BJ (cell line): Measurements from ENCODE around the gene CD22. TPM values are rescaled to one million over a fixed set of nuclear protein-coding genes. Genes with fewer than 3 reads are reported as not detected.

Source experiments
- CTCF ChIA-PET: fragments of 350-600 bp; formaldehyde crosslinking; extraction: SDS; loops from one replicate; lab custom pipeline; 2021; ENCODE audit warnings: antibody characterized with exemption, inconsistent platforms; lab: Yijun Ruan, JAX
- POLR2A ChIA-PET: fragments of 300-600 bp; sonication (Branson Sonifier 250); formaldehyde crosslinking; extraction: SDS; loops from one replicate; lab custom pipeline; 2021; ENCODE audit warnings: antibody characterized with exemption; lab: Charles Lee
- DNase-seq: peaks from one replicate; pipeline ENCODE4 v3.0.0-alpha.2; 2011; ENCODE audit warnings: low read depth
- H3K27me3 ChIP-seq: 2 replicates; pipeline ENCODE4 v1.6.0; 2011; ENCODE audit warnings: low read length; ENCODE audit not compliant: control insufficient read depth, insufficient read depth
- H3K36me3 ChIP-seq: 2 replicates; pipeline ENCODE4 v1.5.1; 2011; ENCODE audit warnings: low read length; ENCODE audit not compliant: control insufficient read depth, insufficient read depth
- H3K4me3 ChIP-seq: 2 replicates; pipeline ENCODE4 v1.5.1; 2011; ENCODE audit warnings: low read depth, mild to moderate bottlenecking, control low read depth, low read length
- polyA plus RNA-seq: library from polyadenylated mRNA; depleted of rRNA; stranded (reverse); fragments of >200 nt; gene quantifications from 2 replicates; pipeline ENCODE4 v1.2.3, GENCODE V29; 2011
- TF ChIP-seq, protein P1 (sequence below): IDR thresholded peaks from 2 replicates; pipeline ENCODE4 v1.5.1; 2011; ENCODE audit warnings: low read depth, mild to moderate bottlenecking, control low read depth, inconsistent platforms, low read length, moderate library complexity; ENCODE audit not compliant: insufficient read depth

CD22 gene
- polyA plus RNA-seq, 1 experiment: not detected

DNA sequence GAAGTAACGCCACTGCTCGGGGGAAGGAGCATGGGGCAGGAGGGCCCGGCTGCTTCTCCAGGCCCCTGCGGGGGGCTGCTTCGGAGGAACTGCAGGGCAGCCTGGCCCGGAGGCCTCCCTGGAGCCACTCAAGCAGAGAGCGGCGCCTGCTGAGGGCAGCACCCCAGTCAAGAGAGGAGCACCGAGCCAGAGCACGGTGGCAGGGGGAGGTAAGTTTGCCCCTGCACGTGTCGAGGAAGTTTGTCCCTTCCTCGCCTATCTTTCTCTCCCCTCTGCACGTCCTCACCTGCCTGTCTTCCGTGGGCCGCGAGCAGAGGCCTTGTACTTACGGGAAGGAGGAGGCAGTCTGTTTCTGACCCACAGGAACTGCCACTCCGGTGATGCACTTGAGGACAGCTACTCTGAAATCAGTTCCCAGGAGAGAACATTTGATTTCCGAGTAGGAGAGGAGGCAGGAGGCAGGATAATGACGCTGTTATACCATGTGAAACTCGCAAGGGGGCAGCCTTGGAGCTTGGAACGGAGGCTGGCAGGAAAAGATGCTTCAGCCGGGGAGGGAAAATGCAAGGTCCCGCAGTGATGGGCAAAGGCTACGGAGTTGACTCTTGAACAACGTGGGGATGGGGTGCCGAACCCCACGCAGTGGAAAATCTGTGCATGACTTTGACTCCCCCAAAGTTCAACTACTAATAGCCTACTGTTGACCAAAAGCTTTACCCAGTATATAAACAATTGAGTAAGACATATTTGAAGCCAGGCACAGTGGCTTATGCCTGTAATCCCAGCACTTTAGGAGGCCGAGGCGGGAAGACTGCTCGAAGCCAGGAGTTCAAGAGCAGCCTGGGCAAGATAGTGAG, 23.7 kb downstream of the CD22 start:
- no peaks in the 10 kb centered on the region for H3K36me3 ChIP-seq
- CTCF ChIA-PET: interaction anchor here (0.6 to 4.2 kb wide), 25 partner anchors 9 to 361 kb away, joined by 3 to 36 read pairs (median 4); partner anchors contain the start of gene HAUS5
- DNase-seq: peak; percentile 3
- TF ChIP-seq, protein P1, sequence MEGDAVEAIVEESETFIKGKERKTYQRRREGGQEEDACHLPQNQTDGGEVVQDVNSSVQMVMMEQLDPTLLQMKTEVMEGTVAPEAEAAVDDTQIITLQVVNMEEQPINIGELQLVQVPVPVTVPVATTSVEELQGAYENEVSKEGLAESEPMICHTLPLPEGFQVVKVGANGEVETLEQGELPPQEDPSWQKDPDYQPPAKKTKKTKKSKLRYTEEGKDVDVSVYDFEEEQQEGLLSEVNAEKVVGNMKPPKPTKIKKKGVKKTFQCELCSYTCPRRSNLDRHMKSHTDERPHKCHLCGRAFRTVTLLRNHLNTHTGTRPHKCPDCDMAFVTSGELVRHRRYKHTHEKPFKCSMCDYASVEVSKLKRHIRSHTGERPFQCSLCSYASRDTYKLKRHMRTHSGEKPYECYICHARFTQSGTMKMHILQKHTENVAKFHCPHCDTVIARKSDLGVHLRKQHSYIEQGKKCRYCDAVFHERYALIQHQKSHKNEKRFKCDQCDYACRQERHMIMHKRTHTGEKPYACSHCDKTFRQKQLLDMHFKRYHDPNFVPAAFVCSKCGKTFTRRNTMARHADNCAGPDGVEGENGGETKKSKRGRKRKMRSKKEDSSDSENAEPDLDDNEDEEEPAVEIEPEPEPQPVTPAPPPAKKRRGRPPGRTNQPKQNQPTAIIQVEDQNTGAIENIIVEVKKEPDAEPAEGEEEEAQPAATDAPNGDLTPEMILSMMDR: peak; percentile 80
- no peak overlapping the region for H3K4me3 ChIP-seq
- H3K27me3 ChIP-seq: peaks cover 2% of the 10 kb centered on the region; the same call in 1 of the 2 replicates
- POLR2A ChIA-PET: no interaction called here

GRCh38 chr19:35353635-35354034, 24.6 kb downstream of the CD22 start:
- Histone ChIP-seq H3K27me3 (peaks cover 2% of the 10 kb centered on the region; the same call in 1 of the 2 replicates), H3K4me3 (no peak overlapping the region), H3K36me3 (no peaks in the 10 kb centered on the region)
- POLR2A ChIA-PET: no interaction called here
- TF ChIP-seq, protein P1: no peak
- CTCF ChIA-PET: interaction anchor here (0.7 to 4.2 kb wide), 18 partner anchors 8 to 360 kb away, joined by 3 to 36 read pairs (median 4); no protein-coding TSS in a partner anchor
- no peak for DNase-seq

GRCh38 chr19:35354898-35355297, 25.9 kb downstream of the CD22 start:
- no peak for DNase-seq
- peaks cover 2% of the 10 kb centered on the region; the same call in 1 of the 2 replicates for H3K27me3 ChIP-seq
- H3K36me3 ChIP-seq: no peaks in the 10 kb centered on the region
- TF ChIP-seq, protein P1: no peak
- ChIA-PET CTCF (interaction anchor here (0.6 to 4.2 kb wide), 4 partner anchors 10 to 465 kb away, joined by 4 to 36 read pairs (median 11); no protein-coding TSS in a partner anchor), POLR2A (no interaction called here)
- no peak overlapping the region for H3K4me3 ChIP-seq

DNA sequence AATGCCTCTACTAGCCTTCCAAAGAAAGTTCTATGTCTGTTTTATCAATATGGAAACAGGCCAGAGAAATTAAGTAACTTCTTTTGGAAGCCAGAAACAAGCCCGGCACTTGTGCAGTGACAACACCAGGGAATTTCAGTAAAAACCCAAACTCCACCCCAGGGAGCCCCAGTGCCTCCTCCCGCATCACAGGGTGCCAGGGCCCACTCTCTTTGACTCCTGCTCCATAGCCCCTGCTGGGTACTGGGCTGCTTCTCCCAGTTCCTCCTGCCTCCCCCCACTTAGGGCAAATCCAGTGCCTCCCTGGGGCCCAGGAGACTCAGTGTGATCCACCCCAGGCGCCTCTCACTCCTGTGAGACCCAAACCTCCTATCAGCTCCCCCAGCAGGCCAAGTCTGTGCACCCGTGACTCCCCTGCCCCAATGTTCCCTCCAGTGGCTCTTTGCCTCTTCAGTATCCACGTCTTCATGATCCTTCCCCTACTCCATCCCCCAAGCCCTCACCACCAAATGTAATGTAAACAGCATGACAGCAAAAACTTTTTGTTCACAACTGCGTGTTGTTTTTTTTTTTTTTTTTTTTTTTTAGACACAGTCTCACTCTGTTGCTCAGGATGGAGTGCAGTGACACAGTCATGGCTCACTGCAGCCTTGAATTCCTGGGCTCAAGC, 26.9 kb downstream of the CD22 start:
- CTCF ChIA-PET: interaction anchor here (4.2 kb wide), 1 partner anchor 140 kb away, joined by 36 read pairs; no protein-coding TSS in a partner anchor
- H3K36me3 ChIP-seq: no peaks in the 10 kb centered on the region
- H3K4me3 ChIP-seq: no peak overlapping the region
- DNase-seq: no peak
- peaks cover 2% of the 10 kb centered on the region; the same call in 1 of the 2 replicates for H3K27me3 ChIP-seq
- POLR2A ChIA-PET: no interaction called here
- TF ChIP-seq, protein P1: no peak
